NCI-H82 treated with DMSO at 0.1 percent for 48 hours (cell line): Measurements from ENCODE around the gene SPIRE2.
"Not testable (repeated sequence)": the region's sequence is repeated elsewhere in the genome, so short reads cannot be mapped to it uniquely, and the experiment has no call there.

Source experiments
- DNase-seq: peaks from one replicate; lab custom pipeline; 2025; ENCODE audit not compliant: unreplicated experiment; lab: John Stamatoyannopoulos, UW

The SPIRE2 gene

GRCh38 chr16:89836484-89836883, 8.2 kb downstream of the SPIRE2 start:
- not testable (repeated sequence) for DNase-seq

- no peak for DNase-seq
Measured at GRCh38 chr16:89837014-89837546, 8.8 kb downstream of the SPIRE2 start.

GRCh38 chr16:89841275-89841674, 13.0 kb downstream of the SPIRE2 start:
- no peak for DNase-seq

GRCh38 chr16:89842471-89843408, 14.5 kb downstream of the SPIRE2 start:
- no peak for DNase-seq

GRCh38 chr16:89843409-89844350, 15.4 kb downstream of the SPIRE2 start:
- no peak for DNase-seq

GRCh38 chr16:89844739-89845339, 16.6 kb downstream of the SPIRE2 start:
- DNase-seq = no peak

- no peak for DNase-seq
Measured at GRCh38 chr16:89845417-89845816, 17.1 kb downstream of the SPIRE2 start.

GRCh38 chr16:89847051-89847939, 19.0 kb downstream of the SPIRE2 start:
- DNase-seq = no peak

- no peak for DNase-seq
Measured at GRCh38 chr16:89847940-89848297, 19.6 kb downstream of the SPIRE2 start.

- DNase-seq = no peak
Measured at GRCh38 chr16:89848974-89849373, 20.7 kb downstream of the SPIRE2 start.

- no peak for DNase-seq
Measured at GRCh38 chr16:89853306-89853993, 25.2 kb downstream of the SPIRE2 start.

GRCh38 chr16:89855301-89855945, 27.1 kb downstream of the SPIRE2 start:
- no peak for DNase-seq

GRCh38 chr16:89855986-89856385, 27.7 kb downstream of the SPIRE2 start:
- no peak for DNase-seq

GRCh38 chr16:89858973-89859614, 30.8 kb downstream of the SPIRE2 start:
- no peak for DNase-seq

- DNase-seq = no peak
Measured at GRCh38 chr16:89859615-89860007, 31.3 kb downstream of the SPIRE2 start.

- DNase-seq = no peak
Measured at GRCh38 chr16:89860747-89861304, 32.6 kb downstream of the SPIRE2 start.

- DNase-seq = no peak
Measured at GRCh38 chr16:89861648-89862047, 33.4 kb downstream of the SPIRE2 start.

- no peak for DNase-seq
Measured at GRCh38 chr16:89862732-89863131, 34.5 kb downstream of the SPIRE2 start.
